ENCODE data around the gene NBAS. TPM values are rescaled to one million over a fixed set of nuclear protein-coding genes. Genes with fewer than 3 reads are reported as not detected.

NBAS gene
- total and polyA plus RNA-seq, 2 of the 4 experiments (the other 2 are of a cell fraction) = 22.3 to 105 TPM

DNA sequence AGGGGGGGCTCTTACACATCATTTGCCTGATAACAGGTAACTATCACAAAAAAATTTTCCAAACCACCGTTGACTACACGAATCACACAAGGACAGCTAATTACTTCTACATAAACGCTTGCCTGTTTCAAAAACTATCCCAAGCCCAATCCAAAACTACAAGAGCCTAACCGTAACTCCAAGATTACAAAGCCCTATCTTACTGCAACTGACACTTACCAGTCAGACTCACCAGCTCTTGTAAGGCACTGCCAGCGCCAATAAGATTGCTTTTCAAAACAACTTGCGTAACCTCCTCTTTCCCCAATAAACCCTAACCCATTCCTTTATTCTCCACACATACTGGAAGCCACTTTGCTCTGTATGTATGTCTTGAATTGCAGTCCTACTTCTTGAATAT lies 148.4 kb downstream of the NBAS start:
- WGBS, 2 experiments (ENCODE audit: extremely low coverage in 2 of 2, insufficient read length in 1 of 2) = 80 to 100% methylated on average over 1 of the region's 6 CpGs
- no peak overlapping the region for H3K4me2 ChIP-seq (ENCODE audit: low read depth, low read length)

More for the DNA sequence above, 148.4 kb downstream of the NBAS start:
- H3K79me1 ChIP-seq (ENCODE audit: low read depth in 1 of 2, low read length in 2 of 2) = no peaks in the 10 kb centered on the region
- no peak overlapping the region for H2AK5ac ChIP-seq (ENCODE audit: low read depth, low read length)
- H4K8ac ChIP-seq (ENCODE audit: low read depth in 2 of 2, low read length in 2 of 2) = no peak overlapping the region
- H3K4me1 ChIP-seq (ENCODE audit: control insufficient read depth, insufficient read depth, low read length) = no peaks in the 10 kb centered on the region
- no peaks in the 10 kb centered on the region for H3K27me3 ChIP-seq (ENCODE audit: control insufficient read depth, insufficient read depth, low read length)
- peaks cover 3% of the 10 kb centered on the region; the same call in 1 of the 2 replicates for H3K9me1 ChIP-seq (ENCODE audit: insufficient read depth, low read length)
- no peak overlapping the region for H3K9ac ChIP-seq (ENCODE audit: low read depth, low read length)
- in situ Hi-C loops (cut with MboI; ENCODE audit: low sequenced_read_pairs) (no loop called here), intact Hi-C loops (cut with micrococcal nuclease) (no loop called here), dilution Hi-C loops (cut with HindIII; ENCODE audit: low sequenced_read_pairs, unreplicated experiment) (no loop called here)
- H3K9me3 ChIP-seq (ENCODE audit: control insufficient read depth, insufficient read depth, low read length) = no peaks in the 10 kb centered on the region
- ATAC-seq (ENCODE audit: low read depth) (no peak), DNase-seq (no peak)
- H3K36me3 ChIP-seq (ENCODE audit: control insufficient read depth, insufficient read depth, low read length) = peaks cover 11% of the 10 kb centered on the region
- no peaks in the 10 kb centered on the region for H4K20me1 ChIP-seq (ENCODE audit: insufficient read depth, low read length)
- H2BK120ac ChIP-seq (ENCODE audit: low read depth, low read length) = no peak overlapping the region
- no peak overlapping the region for H3K14ac ChIP-seq (replicated peaks; ENCODE audit: low read depth, low read length)
- H4K91ac ChIP-seq (ENCODE audit: insufficient read depth, low read depth, low read length) = no peak overlapping the region
- peak; percentile 17; the same call in 1 of the 2 replicates for TF ChIP-seq CEBPB (IDR thresholded peaks at IDR 0.05; ENCODE audit: low read depth, low read length)
- TF ChIP-seq, protein P1, sequence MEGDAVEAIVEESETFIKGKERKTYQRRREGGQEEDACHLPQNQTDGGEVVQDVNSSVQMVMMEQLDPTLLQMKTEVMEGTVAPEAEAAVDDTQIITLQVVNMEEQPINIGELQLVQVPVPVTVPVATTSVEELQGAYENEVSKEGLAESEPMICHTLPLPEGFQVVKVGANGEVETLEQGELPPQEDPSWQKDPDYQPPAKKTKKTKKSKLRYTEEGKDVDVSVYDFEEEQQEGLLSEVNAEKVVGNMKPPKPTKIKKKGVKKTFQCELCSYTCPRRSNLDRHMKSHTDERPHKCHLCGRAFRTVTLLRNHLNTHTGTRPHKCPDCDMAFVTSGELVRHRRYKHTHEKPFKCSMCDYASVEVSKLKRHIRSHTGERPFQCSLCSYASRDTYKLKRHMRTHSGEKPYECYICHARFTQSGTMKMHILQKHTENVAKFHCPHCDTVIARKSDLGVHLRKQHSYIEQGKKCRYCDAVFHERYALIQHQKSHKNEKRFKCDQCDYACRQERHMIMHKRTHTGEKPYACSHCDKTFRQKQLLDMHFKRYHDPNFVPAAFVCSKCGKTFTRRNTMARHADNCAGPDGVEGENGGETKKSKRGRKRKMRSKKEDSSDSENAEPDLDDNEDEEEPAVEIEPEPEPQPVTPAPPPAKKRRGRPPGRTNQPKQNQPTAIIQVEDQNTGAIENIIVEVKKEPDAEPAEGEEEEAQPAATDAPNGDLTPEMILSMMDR (conservative IDR thresholded peaks at IDR 0.05; ENCODE audit: low read depth, low read length) = no peak
- no peak overlapping the region for H2AFZ ChIP-seq (replicated peaks; ENCODE audit: low read length, poor library complexity)
- H2AK9ac ChIP-seq (replicated peaks; ENCODE audit: low read depth, low read length, poor library complexity) = no peak overlapping the region
- no peak overlapping the region for H2BK15ac ChIP-seq (ENCODE audit: low read depth, low read length)
- H3K18ac ChIP-seq (ENCODE audit: low read depth, low read length) = no peak overlapping the region
- no peak overlapping the region for H3K23ac ChIP-seq (ENCODE audit: low read depth, low read length)
- ChIA-PET CTCF (interaction anchor here (1.2 kb wide), 1 partner anchor 53 kb away, joined by 3 read pairs; no protein-coding TSS in a partner anchor), POLR2A (ENCODE audit: unreplicated experiment) (no interaction called here)
- no peak overlapping the region for H3K4me3 ChIP-seq (ENCODE audit: insufficient read depth, low read depth, low read length)
- no peak overlapping the region for H4K5ac ChIP-seq (ENCODE audit: low read depth, low read length)
- no peak overlapping the region for H3K27ac ChIP-seq (ENCODE audit: insufficient read depth, low read length)
- H3K4ac ChIP-seq (ENCODE audit: low read depth, low read length) = no peak overlapping the region
- no TSS peak for BruUV-seq (replicated peaks)
- no peak overlapping the region for H2BK5ac ChIP-seq (ENCODE audit: low read depth, low read length, poor library complexity, severe bottlenecking)
- H3K56ac ChIP-seq (ENCODE audit: extremely low read depth, insufficient read depth, low read length) = no peak overlapping the region
- H2BK20ac ChIP-seq (ENCODE audit: low read depth, low read length) = no peak overlapping the region

Measured in IMR-90 (cell line).